HPDE6-E6E7 (cell line): ENCODE results near the gene DCTN3.

Experiments used
- DNase-seq: peaks from one replicate; pipeline ENCODE4 v3.0.0; 2011; ENCODE audit warnings: missing footprints; ENCODE audit errors: extremely low spot score

Gene DCTN3

GRCh38 chr9:34590381-34591247 lies 29.7 kb downstream of the DCTN3 start:
- no peak for DNase-seq

GRCh38 chr9:34589636-34590380 lies 30.5 kb downstream of the DCTN3 start, which contains the start of gene CNTFR:
Gene CNTFR (minus strand): TSS chr9:34589724. CDS start chr9:34568981, 20,743 bp downstream.
- no peak for DNase-seq

GRCh38 chr9:34588671-34589635 lies 31.3 kb downstream of the DCTN3 start:
- DNase-seq, result no peak

GRCh38 chr9:34587271-34587670 lies 33.0 kb downstream of the DCTN3 start:
- DNase-seq, result no peak

GRCh38 chr9:34585946-34586669 lies 34.2 kb downstream of the DCTN3 start:
- no peak for DNase-seq

- no peak for DNase-seq
Measured at GRCh38 chr9:34584970-34585369, 35.3 kb downstream of the DCTN3 start.

- DNase-seq, result no peak
Measured at GRCh38 chr9:34582787-34583186, 37.5 kb downstream of the DCTN3 start.

- no peak for DNase-seq
Measured at GRCh38 chr9:34581318-34581717, 39.0 kb downstream of the DCTN3 start.

GRCh38 chr9:34580358-34580757 lies 39.9 kb downstream of the DCTN3 start:
- DNase-seq, result no peak

GRCh38 chr9:34579808-34580163 lies 40.5 kb downstream of the DCTN3 start:
- DNase-seq, result no peak

- no peak for DNase-seq
Measured at GRCh38 chr9:34579104-34579807, 41.0 kb downstream of the DCTN3 start.

- DNase-seq, result no peak
Measured at GRCh38 chr9:34578241-34579103, 41.8 kb downstream of the DCTN3 start.

GRCh38 chr9:34577400-34578240 lies 42.7 kb downstream of the DCTN3 start:
- no peak for DNase-seq

GRCh38 chr9:34576597-34577399 lies 43.5 kb downstream of the DCTN3 start:
- DNase-seq, result no peak

GRCh38 chr9:34575862-34576596 lies 44.3 kb downstream of the DCTN3 start:
- no peak for DNase-seq

GRCh38 chr9:34575241-34575640 lies 45.1 kb downstream of the DCTN3 start:
- no peak for DNase-seq

- no peak for DNase-seq
Measured at GRCh38 chr9:34574571-34574970, 45.7 kb downstream of the DCTN3 start.
